ENCODE data around the gene SPDYE6. TPM values are rescaled to one million over a fixed set of nuclear protein-coding genes. Genes with fewer than 3 reads are reported as not detected.
"Not testable (repeated sequence)": the region's sequence is repeated elsewhere in the genome, so short reads cannot be mapped to it uniquely, and the experiment has no call there.

SPDYE6 gene
- polyA plus RNA-seq, 1 donor (not counting 4 experiments of a cell fraction or from before 2014, with no cell fraction given), result not detected

DNA sequence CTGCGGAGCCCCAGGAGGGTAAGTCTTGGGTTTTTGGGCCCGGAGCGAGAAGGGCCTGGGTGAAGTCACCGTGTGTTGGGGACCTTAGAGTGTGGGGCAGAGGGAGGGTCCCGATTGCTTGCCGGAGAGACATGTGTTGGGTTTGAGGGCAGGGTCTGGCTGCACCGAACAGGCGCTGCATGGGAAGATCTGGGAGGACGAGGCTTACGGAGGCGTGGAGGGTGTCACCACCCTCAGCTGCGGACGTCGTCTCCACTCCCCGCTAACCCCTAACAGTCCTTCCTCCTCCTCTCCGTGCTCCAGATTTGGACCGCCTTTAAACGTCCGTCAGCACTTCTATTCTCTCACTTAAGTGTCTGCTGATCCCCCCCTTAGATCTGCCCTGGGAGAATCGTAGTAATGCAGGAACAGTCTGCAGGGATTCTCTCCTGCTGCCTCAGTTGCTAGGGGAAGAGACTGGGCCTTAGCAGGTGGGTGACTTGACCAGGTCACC lies 8.2 kb upstream of the SPDYE6 start:
- Histone ChIP-seq H3K9ac (ENCODE audit: control insufficient read depth, extremely low read depth, insufficient read depth, low read length) (peak overlapping the region; percentile 73), H3K27ac (ENCODE audit: control insufficient read depth, insufficient read depth, low read length) (peak overlapping the region; percentile 40), H3K79me2 (ENCODE audit: control insufficient read depth, insufficient read depth, low read length) (peaks cover 15% of the 10 kb centered on the region), H3K4me2 (ENCODE audit: control insufficient read depth, extremely low read depth, insufficient read depth, low read depth, low read length) (peak overlapping the region; percentile 22), H3K4me3 (ENCODE audit: control insufficient read depth in 2 of 3, extremely low read depth in 1 of 3, insufficient read depth in 2 of 3, low read depth in 1 of 3, low read length in 3 of 3) (peak overlapping the region; percentile 60 to 66 (median 62))
- H3K36me3 ChIP-seq (ENCODE audit: control insufficient read depth in 2 of 2, extremely low read depth in 1 of 2, insufficient read depth in 2 of 2, low read length in 2 of 2); H3K4me1 ChIP-seq (ENCODE audit: control insufficient read depth, extremely low read depth, insufficient read depth, low read length); H4K20me1 ChIP-seq (ENCODE audit: control insufficient read depth, extremely low read depth, insufficient read depth, low read length); H2AFZ ChIP-seq (ENCODE audit: control insufficient read depth, low read length); H3K27me3 ChIP-seq (ENCODE audit: control insufficient read depth, extremely low read depth, insufficient read depth, low read length); H3K9me1 ChIP-seq (ENCODE audit: control insufficient read depth, extremely low read depth, insufficient read depth, low read length); H3K9me3 ChIP-seq (ENCODE audit: control insufficient read depth, low read depth, low read length); FAIRE-seq; dilution Hi-C loops (cut with MboI; ENCODE audit: extremely low pct_ligation_motif_present, low sequenced_read_pairs); DNase-seq (ENCODE audit: low read depth, low spot score): not testable (repeated sequence)

- FAIRE-seq; H3K36me3 ChIP-seq (ENCODE audit: control insufficient read depth in 2 of 2, extremely low read depth in 1 of 2, insufficient read depth in 2 of 2, low read length in 2 of 2); dilution Hi-C loops (cut with MboI; ENCODE audit: extremely low pct_ligation_motif_present, low sequenced_read_pairs); H3K9me3 ChIP-seq (ENCODE audit: control insufficient read depth, low read depth, low read length); H3K9me1 ChIP-seq (ENCODE audit: control insufficient read depth, extremely low read depth, insufficient read depth, low read length); H4K20me1 ChIP-seq (ENCODE audit: control insufficient read depth, extremely low read depth, insufficient read depth, low read length); H3K27me3 ChIP-seq (ENCODE audit: control insufficient read depth, extremely low read depth, insufficient read depth, low read length); H3K4me1 ChIP-seq (ENCODE audit: control insufficient read depth, extremely low read depth, insufficient read depth, low read length): not testable (repeated sequence)
- Histone ChIP-seq H3K79me2 (ENCODE audit: control insufficient read depth, insufficient read depth, low read length) (peaks cover 15% of the 10 kb centered on the region), H3K9ac (ENCODE audit: control insufficient read depth, extremely low read depth, insufficient read depth, low read length) (peak overlapping the region; percentile 73), H3K27ac (ENCODE audit: control insufficient read depth, insufficient read depth, low read length) (peak overlapping the region; percentile 40), H2AFZ (ENCODE audit: control insufficient read depth, low read length) (peak overlapping the region; percentile 63), H3K4me2 (ENCODE audit: control insufficient read depth, extremely low read depth, insufficient read depth, low read depth, low read length) (peak overlapping the region; percentile 70), H3K4me3 (ENCODE audit: control insufficient read depth in 2 of 3, extremely low read depth in 1 of 3, insufficient read depth in 2 of 3, low read depth in 1 of 3, low read length in 3 of 3) (peak overlapping the region; percentile 60 to 66 (median 62))
- peak; percentile 71 for DNase-seq (ENCODE audit: low read depth, low spot score)
Measured at GRCh38 chr7:102363549-102364393, 7.5 kb upstream of the SPDYE6 start.

DNA sequence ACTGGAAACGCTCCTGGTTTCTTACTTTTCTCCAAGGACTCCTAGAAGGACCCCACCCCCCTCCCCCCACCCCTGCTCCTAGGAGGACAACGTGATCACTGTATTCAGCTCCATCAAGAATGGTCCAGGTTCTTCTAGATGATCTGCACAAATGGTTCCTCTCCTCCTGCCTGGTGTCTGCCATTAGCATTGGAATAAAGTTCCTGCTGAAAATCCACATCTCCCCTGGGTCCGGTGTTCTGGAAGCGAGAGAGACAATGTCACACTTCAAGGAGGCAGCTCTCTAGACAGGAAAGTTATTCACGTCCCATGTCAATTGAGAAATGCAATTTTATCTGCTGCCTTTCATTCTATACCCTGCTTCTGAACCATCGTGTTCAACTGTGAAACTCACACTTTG lies 9.3 kb downstream of the SPDYE6 start:
- H3K9ac ChIP-seq (ENCODE audit: control insufficient read depth, extremely low read depth, insufficient read depth, low read length); H3K36me3 ChIP-seq (ENCODE audit: control insufficient read depth in 2 of 2, extremely low read depth in 1 of 2, insufficient read depth in 2 of 2, low read length in 2 of 2); dilution Hi-C loops (cut with MboI; ENCODE audit: extremely low pct_ligation_motif_present, low sequenced_read_pairs); H3K27me3 ChIP-seq (ENCODE audit: control insufficient read depth, extremely low read depth, insufficient read depth, low read length); H4K20me1 ChIP-seq (ENCODE audit: control insufficient read depth, extremely low read depth, insufficient read depth, low read length); H3K9me1 ChIP-seq (ENCODE audit: control insufficient read depth, extremely low read depth, insufficient read depth, low read length); DNase-seq (ENCODE audit: low read depth, low spot score); H3K9me3 ChIP-seq (ENCODE audit: control insufficient read depth, low read depth, low read length); H3K4me3 ChIP-seq (ENCODE audit: control insufficient read depth in 2 of 3, extremely low read depth in 1 of 3, insufficient read depth in 2 of 3, low read depth in 1 of 3, low read length in 3 of 3); H3K27ac ChIP-seq (ENCODE audit: control insufficient read depth, insufficient read depth, low read length); H3K79me2 ChIP-seq (ENCODE audit: control insufficient read depth, insufficient read depth, low read length); H2AFZ ChIP-seq (ENCODE audit: control insufficient read depth, low read length); FAIRE-seq; H3K4me1 ChIP-seq (ENCODE audit: control insufficient read depth, extremely low read depth, insufficient read depth, low read length); H3K4me2 ChIP-seq (ENCODE audit: control insufficient read depth, extremely low read depth, insufficient read depth, low read depth, low read length): not testable (repeated sequence)

DNA sequence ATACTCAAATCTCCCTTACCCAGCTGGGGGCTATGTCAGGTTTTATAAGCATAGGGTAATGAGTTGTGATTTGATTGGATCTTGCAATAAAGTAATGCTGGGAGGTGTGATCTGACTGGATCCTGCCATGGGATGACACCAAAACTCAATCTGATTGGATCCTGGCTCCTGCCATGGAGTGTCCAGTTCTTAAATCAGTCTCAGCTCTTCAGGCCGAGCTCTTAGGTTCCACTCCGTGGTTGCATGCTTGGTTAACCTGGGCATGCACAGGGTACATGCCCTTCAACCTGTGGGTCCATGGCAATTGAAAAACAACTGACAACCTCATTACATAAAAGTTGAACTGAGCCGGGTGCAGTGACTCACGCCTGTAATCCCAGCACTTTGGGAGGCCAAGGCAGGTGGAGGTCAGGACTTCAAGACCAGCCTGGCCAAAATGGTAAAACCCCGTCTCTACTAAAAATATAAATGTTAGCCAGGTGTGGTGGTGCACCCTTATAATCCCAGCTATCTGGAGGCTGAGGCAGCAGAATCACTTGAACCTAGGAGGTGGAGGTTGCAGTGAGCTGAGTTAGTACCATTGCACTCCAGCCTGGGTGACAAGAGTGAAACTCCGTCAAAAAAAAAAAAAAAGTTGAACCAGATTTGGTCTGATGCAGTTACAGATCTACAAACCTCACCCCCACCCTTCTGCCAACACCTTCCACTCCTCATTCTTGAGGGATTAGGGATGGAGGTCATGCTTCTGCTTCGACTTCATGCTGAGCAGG lies 15.5 kb downstream of the SPDYE6 start:
- H3K9ac ChIP-seq (ENCODE audit: control insufficient read depth, extremely low read depth, insufficient read depth, low read length); dilution Hi-C loops (cut with MboI; ENCODE audit: extremely low pct_ligation_motif_present, low sequenced_read_pairs); H3K27ac ChIP-seq (ENCODE audit: control insufficient read depth, insufficient read depth, low read length); H3K4me2 ChIP-seq (ENCODE audit: control insufficient read depth, extremely low read depth, insufficient read depth, low read depth, low read length); H2AFZ ChIP-seq (ENCODE audit: control insufficient read depth, low read length); H3K27me3 ChIP-seq (ENCODE audit: control insufficient read depth, extremely low read depth, insufficient read depth, low read length); FAIRE-seq; H3K4me3 ChIP-seq (ENCODE audit: control insufficient read depth in 2 of 3, extremely low read depth in 1 of 3, insufficient read depth in 2 of 3, low read depth in 1 of 3, low read length in 3 of 3); H3K36me3 ChIP-seq (ENCODE audit: control insufficient read depth in 2 of 2, extremely low read depth in 1 of 2, insufficient read depth in 2 of 2, low read length in 2 of 2); H3K79me2 ChIP-seq (ENCODE audit: control insufficient read depth, insufficient read depth, low read length); H4K20me1 ChIP-seq (ENCODE audit: control insufficient read depth, extremely low read depth, insufficient read depth, low read length); H3K9me3 ChIP-seq (ENCODE audit: control insufficient read depth, low read depth, low read length); H3K9me1 ChIP-seq (ENCODE audit: control insufficient read depth, extremely low read depth, insufficient read depth, low read length); H3K4me1 ChIP-seq (ENCODE audit: control insufficient read depth, extremely low read depth, insufficient read depth, low read length); DNase-seq (ENCODE audit: low read depth, low spot score): not testable (repeated sequence)
